Sigmoid colon (tissue), 7 donors: Measurements from ENCODE around the gene NXN. TPM values are rescaled to one million over a fixed set of nuclear protein-coding genes. Genes with fewer than 3 reads are reported as not detected.
A peak's percentile ranks its signal among the peaks of the same experiment; 100 is the strongest.

Source experiments
- DNase-seq: peaks from one replicate; pipeline ENCODE4 v3.0.0-alpha.2; 2019
- H3K27ac ChIP-seq, 4 donors: fragments of 200-600 bp; sonication (generic); one replicate each; pipeline ENCODE4 v1.5.1; 2016 to 2019; ENCODE audit warnings: mild to moderate bottlenecking in 1 of 4
- H3K27me3 ChIP-seq, 3 donors: fragments of 200-600 bp; sonication (generic); one replicate each; pipeline ENCODE4 v1.5.1; 2019; ENCODE audit warnings: mild to moderate bottlenecking in 1 of 3
- H3K36me3 ChIP-seq, 4 donors: fragments of 200-600 bp; sonication (generic); one replicate each; pipeline ENCODE4 v1.5.1; 2016 to 2019
- H3K4me1 ChIP-seq, 4 donors: fragments of 200-600 bp; sonication (generic); one replicate each; pipeline ENCODE4 v1.5.1; 2017 to 2019
- H3K4me3 ChIP-seq, 4 donors: fragments of 200-600 bp; sonication (generic); one replicate each; pipeline ENCODE4 v1.5.1; 2017 to 2019; ENCODE audit warnings: mild to moderate bottlenecking in 2 of 4, moderate library complexity in 1 of 4
- H3K9me3 ChIP-seq, 4 donors: fragments of 200-600 bp in 3 of 4; sonication (generic) in 3 of 4; one replicate each; pipeline versions ENCODE4 v1.5.1 to v1.6.1; 2013 to 2019
- CTCF ChIP-seq, 4 experiments: fragments of 450-650 bp in 3 of 4; fragments of 200-600 bp in 1 of 4; IDR thresholded peaks; one replicate each; pipeline ENCODE4 v1.5.1; 2016 to 2019; ENCODE audit warnings: antibody characterized with exemption in 4 of 4, mild to moderate bottlenecking in 3 of 4, moderate library complexity in 2 of 4
- EP300 ChIP-seq, 4 donors: sonication (generic); formaldehyde crosslinking; IDR thresholded peaks; one replicate each; pipeline ENCODE4 v1.6.1; 2017; ENCODE audit warnings: antibody characterized with exemption in 4 of 4
- POLR2A ChIP-seq, 2 donors: fragments of 450-650 bp; IDR thresholded peaks; one replicate each; pipeline ENCODE4 v1.6.1; 2016; ENCODE audit warnings: antibody characterized with exemption in 2 of 2, mild to moderate bottlenecking in 2 of 2, moderate library complexity in 2 of 2
- POLR2AphosphoS5 ChIP-seq, 4 donors: sonication (generic); formaldehyde crosslinking; IDR thresholded peaks; one replicate each; pipeline ENCODE4 v1.6.1; 2017; ENCODE audit warnings: antibody characterized with exemption in 4 of 4
- WGBS, 2 donors: extraction: QIAGEN DNeasy Blood & Tissue Kit; methylation state at CpG; one replicate each; pipeline ENCODE4 v1.1.7; 2013; 5-methylcytosine and 5-hydroxymethylcytosine counted together
- intact Hi-C: fragments of 100-400 bp; cut with DNase I; formaldehyde crosslinking; loops from one replicate; pipeline ENCODE4 v1.15.1; 2023
- polyA plus RNA-seq, 3 donors: library from polyadenylated mRNA; stranded (reverse); fragments of 200-250 nt; gene quantifications; one replicate each; pipeline ENCODE4 v1.2.3, GENCODE V29; 2013
- total RNA-seq, 4 donors: library from RNA; depleted of rRNA; stranded (reverse); fragments of >200 nt; gene quantifications; one replicate each; pipeline ENCODE4 v1.1.0, GENCODE V29; 2016
- donor health status: healthy with polysubstance abuse.
- donor health status: Bipolar disorder and iron deficiency.
- donor health status: healthy.

NXN gene
- total and polyA plus RNA-seq, 7 donors, result 1.4 to 75.9 (median 50.4) TPM

- Histone ChIP-seq H3K27me3 (no peaks in the 10 kb centered on the region), H3K4me3 (no peak overlapping the region), H3K9me3 (no peaks in the 10 kb centered on the region), H3K27ac (no peak overlapping the region), H3K4me1 (peaks cover 0 to 13% (median 4%) of the 10 kb centered on the region in 4 donors), H3K36me3 (peaks cover 16 to 69% (median 46%) of the 10 kb centered on the region in 4 donors)
- 90 to 94% methylated on average over 10 of the region's 10 CpGs for WGBS, 2 donors
- intact Hi-C loops, result no loop called here
- TF ChIP-seq EP300 (IDR thresholded peaks at IDR 0.05) (no peak), POLR2AphosphoS5 (IDR thresholded peaks at IDR 0.05) (no peak), CTCF (IDR thresholded peaks at IDR 0.05) (no peak), POLR2A (IDR thresholded peaks at IDR 0.05) (no peak)
- no peak for DNase-seq
These were observed 31.6 kb upstream of the NXN start for GRCh38 chr17:1011138-1011537.

GRCh38 chr17:1010586-1010985, 31.0 kb upstream of the NXN start:
- H3K36me3 ChIP-seq, result peaks cover 16 to 72% (median 46%) of the 10 kb centered on the region in 4 donors
- 80 to 93% methylated on average over 14 of the region's 14 CpGs for WGBS, 2 donors
- H3K27ac ChIP-seq, result peak overlapping the region in 1 of 4 donors; percentile 75
- TF ChIP-seq POLR2AphosphoS5 (IDR thresholded peaks at IDR 0.05), result no peak
- TF ChIP-seq EP300 (IDR thresholded peaks at IDR 0.05), result no peak
- TF ChIP-seq POLR2A (IDR thresholded peaks at IDR 0.05), result no peak
- H3K27me3 ChIP-seq, result no peaks in the 10 kb centered on the region
- no peak for DNase-seq
- no peaks in the 10 kb centered on the region for H3K9me3 ChIP-seq
- H3K4me3 ChIP-seq, result no peak overlapping the region
- peaks cover 0 to 19% (median 10%) of the 10 kb centered on the region in 4 donors for H3K4me1 ChIP-seq
- intact Hi-C loops, result no loop called here

GRCh38 chr17:1010086-1010450, 30.5 kb upstream of the NXN start:
- DNase-seq, result no peak
- intact Hi-C loops, result no loop called here
- WGBS, 2 donors, result 88 to 92% methylated on average over 10 of the region's 10 CpGs
- Histone ChIP-seq H3K9me3 (no peaks in the 10 kb centered on the region), H3K36me3 (peaks cover 16 to 72% (median 46%) of the 10 kb centered on the region in 4 donors), H3K27ac (peak overlapping the region in 1 of 4 donors; percentile 75), H3K4me3 (no peak overlapping the region), H3K27me3 (no peaks in the 10 kb centered on the region), H3K4me1 (peaks cover 0 to 24% (median 15%) of the 10 kb centered on the region in 4 donors)
- TF ChIP-seq CTCF (IDR thresholded peaks at IDR 0.05) (no peak), POLR2AphosphoS5 (IDR thresholded peaks at IDR 0.05) (no peak), POLR2A (IDR thresholded peaks at IDR 0.05) (no peak), EP300 (IDR thresholded peaks at IDR 0.05) (no peak)

- Histone ChIP-seq H3K4me3 (no peak overlapping the region), H3K4me1 (peaks cover 0 to 30% (median 21%) of the 10 kb centered on the region in 4 donors), H3K9me3 (no peaks in the 10 kb centered on the region), H3K27ac (peak overlapping the region in 2 of 4 donors; percentile 17 to 75), H3K27me3 (no peaks in the 10 kb centered on the region), H3K36me3 (peaks cover 16 to 74% (median 46%) of the 10 kb centered on the region in 4 donors)
- 71 to 78% methylated on average over 19 of the region's 19 CpGs for WGBS, 2 donors
- no peak for DNase-seq
- intact Hi-C loops, result no loop called here
- no peak for TF ChIP-seq POLR2A (IDR thresholded peaks at IDR 0.05)
- TF ChIP-seq CTCF (IDR thresholded peaks at IDR 0.05), result no peak
- no peak for TF ChIP-seq POLR2AphosphoS5 (IDR thresholded peaks at IDR 0.05)
These were observed 29.9 kb upstream of the NXN start for GRCh38 chr17:1009229-1010085.

GRCh38 chr17:1008008-1008761, 28.6 kb upstream of the NXN start:
- H3K9me3 ChIP-seq, result no peaks in the 10 kb centered on the region
- intact Hi-C loops, result no loop called here
- TF ChIP-seq POLR2A (IDR thresholded peaks at IDR 0.05), result no peak
- TF ChIP-seq EP300 (IDR thresholded peaks at IDR 0.05), result peak in 1 of 4 donors; percentile 8
- peak in 1 of 4 donors; percentile 28 for TF ChIP-seq POLR2AphosphoS5 (IDR thresholded peaks at IDR 0.05)
- H3K36me3 ChIP-seq, result peaks cover 20 to 83% (median 46%) of the 10 kb centered on the region in 4 donors
- peaks cover 0 to 43% (median 32%) of the 10 kb centered on the region in 4 donors for H3K4me1 ChIP-seq
- 90% methylated on average over 21 of the region's 21 CpGs for WGBS, 2 donors
- no peak overlapping the region for H3K4me3 ChIP-seq
- DNase-seq, result peak; percentile 74
- no peaks in the 10 kb centered on the region for H3K27me3 ChIP-seq
- peak overlapping the region; percentile 29 to 75 (median 44) for H3K27ac ChIP-seq
